Measurements from ENCODE around the gene KLHL36.
"Not testable (repeated sequence)": the region's sequence is repeated elsewhere in the genome, so short reads cannot be mapped to it uniquely, and the experiment has no call there.

KLHL36 gene

GRCh38 chr16:84617041-84617790 lies 31.1 kb upstream of the KLHL36 start:
- no peak for DNase-seq

DNA sequence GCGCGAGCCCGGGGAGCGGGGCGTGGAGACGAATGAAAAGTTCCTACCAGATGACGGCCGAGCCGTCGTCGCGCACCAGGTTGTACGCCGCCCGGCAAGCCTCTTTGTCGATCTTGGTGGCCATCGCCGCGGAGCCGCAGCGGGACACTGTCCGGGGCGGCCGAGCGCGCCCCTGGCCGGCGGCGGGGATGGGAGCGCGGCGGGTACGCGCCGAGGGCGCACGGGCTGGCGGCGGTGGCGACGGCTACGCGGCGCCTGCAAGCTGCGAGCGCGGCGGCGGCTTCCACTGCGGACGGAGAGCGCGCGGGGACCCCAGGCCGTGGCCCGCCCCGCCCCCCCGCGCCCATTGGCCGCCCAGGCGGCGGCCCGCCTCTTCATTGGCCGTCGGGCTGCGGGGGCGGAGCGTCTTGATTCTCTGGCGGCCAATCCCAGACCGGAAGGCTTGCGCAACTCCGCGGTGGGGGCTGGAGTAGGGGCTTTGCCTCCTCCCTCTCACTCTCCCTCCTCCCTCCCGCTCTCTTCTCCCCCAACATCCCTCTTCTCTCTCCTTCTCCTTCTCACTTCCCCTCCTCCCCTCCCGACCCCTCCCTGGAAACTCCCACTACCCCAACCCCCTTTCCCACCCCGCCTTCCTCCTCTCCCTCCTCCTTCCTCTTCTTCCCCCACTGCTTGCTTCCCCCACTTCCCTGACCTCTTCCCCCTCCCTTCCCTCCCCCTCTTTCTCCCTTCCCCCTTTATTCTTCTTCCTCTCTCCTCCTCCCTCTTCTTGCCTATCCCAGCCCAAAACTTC lies 30.3 kb upstream of the KLHL36 start, which contains the start of gene COTL1:
TSS of gene COTL1 (minus strand) at position 288 of the 790 bp plus-strand sequence. CDS start at position 124, 164 bp downstream.
- DNase-seq: peak; percentile 87

- no peak for DNase-seq
Observed at GRCh38 chr16:84618581-84619460, 29.5 kb upstream of the KLHL36 start.

DNA sequence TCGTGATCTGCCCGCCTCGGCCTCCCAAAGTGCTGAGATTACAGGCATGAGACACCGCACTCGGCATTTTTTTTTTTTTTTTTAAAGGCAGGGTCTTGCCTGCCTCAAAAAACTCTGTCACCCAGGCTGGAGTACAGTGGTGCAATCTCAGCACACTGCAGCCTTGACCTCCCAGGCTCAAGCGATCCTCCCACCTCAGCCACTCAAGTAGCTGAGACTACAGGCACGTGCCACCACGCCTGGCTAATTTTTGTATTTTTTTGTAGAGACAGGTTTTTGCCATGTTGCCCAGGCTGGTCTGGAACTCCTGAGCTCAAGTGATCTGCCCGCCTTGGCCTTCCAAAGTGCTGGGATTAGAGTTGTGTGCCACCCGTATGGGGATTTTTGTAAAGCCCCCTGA lies 27.4 kb upstream of the KLHL36 start:
- DNase-seq: not testable (repeated sequence)

- no peak for DNase-seq
Observed at GRCh38 chr16:84625556-84625955, 22.8 kb upstream of the KLHL36 start.

DNA sequence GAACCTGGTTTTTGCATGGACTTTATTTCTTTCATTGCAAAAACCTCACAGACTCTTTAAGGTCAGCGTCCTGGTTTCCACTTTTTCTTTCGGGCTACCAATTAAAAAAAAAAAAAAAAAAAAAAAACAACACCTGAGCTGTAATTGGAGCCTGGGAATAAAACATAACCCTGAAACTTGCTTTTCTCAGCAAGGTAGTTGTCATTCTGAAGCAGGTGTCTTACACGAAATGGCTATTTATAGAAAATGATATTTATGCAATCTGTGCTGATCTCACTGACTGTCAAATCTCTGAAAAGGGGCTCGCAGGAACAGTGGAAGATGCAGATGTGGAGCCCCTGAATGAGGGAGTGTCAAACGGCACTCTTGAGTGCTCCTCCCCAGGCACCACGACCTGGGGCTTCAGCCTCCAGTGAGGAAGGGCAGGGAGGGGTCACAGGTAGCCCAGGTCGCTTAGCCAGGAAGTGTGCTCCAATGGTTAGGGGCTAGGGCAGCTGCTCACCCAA lies 20.0 kb upstream of the KLHL36 start:
- no peak for DNase-seq

DNA sequence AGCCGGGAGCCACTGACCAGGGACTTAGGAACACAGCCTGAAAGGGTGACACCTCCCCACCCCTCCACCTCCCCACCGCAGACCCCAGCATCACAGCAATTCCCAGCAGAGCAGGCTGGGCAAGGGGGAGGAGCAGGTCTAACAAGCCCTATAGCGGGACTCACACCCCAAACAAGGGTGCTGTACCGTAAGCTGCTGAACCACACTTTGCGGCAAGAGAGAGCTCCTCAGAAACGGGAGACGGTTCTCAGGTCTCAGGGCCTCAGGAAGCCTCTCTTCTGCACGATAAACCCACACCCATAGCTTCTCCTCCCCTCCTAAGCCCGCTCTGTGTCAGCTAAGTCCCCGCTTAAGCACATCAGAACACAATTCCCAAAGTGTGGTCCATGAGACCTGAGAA lies 18.7 kb upstream of the KLHL36 start:
- DNase-seq: no peak

DNA sequence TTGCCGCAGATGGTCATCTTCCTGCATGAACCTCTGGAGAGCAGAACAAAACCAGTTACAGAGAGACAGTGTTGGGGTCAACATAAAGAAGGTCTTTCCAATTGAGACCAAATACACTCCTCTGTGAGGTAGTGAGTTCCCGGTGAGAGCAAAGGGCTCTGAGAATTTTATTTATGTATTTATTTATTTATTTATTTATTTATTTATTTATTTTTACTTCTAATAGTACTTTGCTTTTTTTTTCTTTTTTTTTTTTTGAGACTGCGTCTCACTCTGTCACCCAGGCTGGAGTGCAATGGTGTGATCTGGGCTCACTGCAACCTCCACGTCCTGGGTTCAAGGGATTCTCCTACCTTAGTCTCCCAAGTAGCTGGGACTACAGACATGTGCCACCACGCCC lies 18.3 kb upstream of the KLHL36 start:
- no peak for DNase-seq

GRCh38 chr16:84630446-84631152 lies 17.7 kb upstream of the KLHL36 start:
- no peak for DNase-seq

- no peak for DNase-seq
Observed at GRCh38 chr16:84631153-84631466, 17.2 kb upstream of the KLHL36 start.

- DNase-seq: no peak
Observed at GRCh38 chr16:84631886-84632285, 16.4 kb upstream of the KLHL36 start.

GRCh38 chr16:84632862-84633261 lies 15.4 kb upstream of the KLHL36 start:
- DNase-seq: not testable (repeated sequence)

GRCh38 chr16:84633622-84634021 lies 14.7 kb upstream of the KLHL36 start:
- DNase-seq: no peak

- no peak for DNase-seq
Observed at GRCh38 chr16:84635702-84636101, 12.6 kb upstream of the KLHL36 start.

DNA sequence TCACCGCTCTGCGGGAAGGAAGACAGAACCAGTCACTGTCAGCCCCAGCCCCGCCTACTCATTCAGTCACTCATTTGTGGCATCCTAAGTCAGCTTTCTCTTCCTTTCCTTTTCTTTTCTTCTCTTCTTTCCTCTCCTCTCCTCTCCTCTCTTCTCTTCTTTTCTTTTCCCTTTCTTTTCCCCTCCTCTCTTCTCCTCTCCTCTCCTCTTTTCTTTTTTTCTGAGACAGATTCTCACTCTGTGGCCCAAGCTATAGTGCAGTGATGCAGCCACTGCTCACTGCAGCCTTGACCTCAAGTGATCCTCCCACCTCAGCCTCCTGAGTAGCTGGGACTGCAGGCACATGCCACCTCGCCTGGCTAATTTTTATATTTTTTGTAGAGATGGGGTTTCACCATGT lies 10.6 kb upstream of the KLHL36 start:
- DNase-seq: no peak

DNA sequence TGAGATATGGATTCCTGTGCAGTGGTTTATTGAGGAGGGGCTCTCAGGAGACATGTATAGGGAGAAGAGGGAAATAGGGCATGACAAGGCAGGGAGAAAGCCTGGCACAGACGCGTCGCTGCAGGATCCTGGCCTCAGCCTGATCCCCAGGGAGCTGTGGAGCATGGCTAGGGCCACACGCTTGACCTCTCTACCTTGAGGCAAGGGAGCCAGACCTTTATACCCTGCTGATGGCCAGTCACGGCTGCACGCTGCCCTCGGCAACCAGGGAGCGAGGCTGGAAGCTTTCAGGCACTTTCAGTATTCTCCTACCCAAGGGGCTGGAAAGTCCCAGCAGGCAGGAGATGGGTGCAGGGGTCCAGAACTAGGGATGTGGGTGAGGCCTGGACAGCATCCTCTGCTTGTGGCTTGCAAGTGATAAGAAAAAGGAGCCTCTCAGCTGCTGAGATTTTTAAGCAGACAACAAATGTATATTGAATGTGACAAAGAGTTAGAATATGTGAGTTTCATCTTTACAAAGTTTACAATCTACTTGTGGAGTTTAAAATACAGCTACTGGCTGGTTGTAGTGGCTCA lies 10.0 kb upstream of the KLHL36 start:
- no peak for DNase-seq

- no peak for DNase-seq
Observed at GRCh38 chr16:84640145-84640544, 8.2 kb upstream of the KLHL36 start.

- no peak for DNase-seq
Observed at GRCh38 chr16:84641643-84642358, 6.5 kb upstream of the KLHL36 start.

GRCh38 chr16:84643180-84643583 lies 5.1 kb upstream of the KLHL36 start:
- no peak for DNase-seq

DNA sequence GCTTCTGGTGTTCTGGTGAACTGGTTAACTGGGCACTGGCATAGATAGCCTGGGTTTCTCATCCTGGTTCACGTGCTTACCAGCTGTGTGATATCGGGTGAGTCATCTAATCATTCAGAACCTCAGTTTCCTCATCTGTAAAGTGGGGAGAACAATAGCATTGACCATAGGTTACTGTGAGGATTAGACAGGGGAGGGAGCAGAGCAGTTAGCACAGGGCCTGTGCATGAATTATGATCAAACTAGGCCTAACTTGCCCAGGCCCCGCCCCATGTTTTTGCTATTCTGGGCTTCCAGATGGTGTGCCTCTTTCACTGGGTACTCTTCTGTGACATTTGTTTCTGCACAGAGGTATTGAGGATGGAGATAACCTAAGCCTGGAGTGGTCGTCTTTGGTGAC lies 4.6 kb upstream of the KLHL36 start:
- DNase-seq: no peak
